GM12891 (cell line): ENCODE measurements around the gene MYO5C.

Experiments
- POLR2A ChIP-seq: IDR thresholded peaks from 2 replicates; pipeline ENCODE4 v1.6.1; 2011; ENCODE audit warnings: low read depth, low read length, control low read depth
- POLR2AphosphoS5 ChIP-seq: IDR thresholded peaks from 2 replicates; pipeline ENCODE4 v1.6.1; 2011; ENCODE audit warnings: low read depth, low read length, control low read depth

GRCh38 chr15:52257734-52258062, 37.9 kb downstream of the MYO5C start:
- TF ChIP-seq POLR2A (no peak), POLR2AphosphoS5 (no peak)
